ENCODE data around the gene IFT81.

GRCh38 chr12:110171636-110172035 is 47.5 kb downstream of the IFT81 start:
- TF ChIP-seq ZNF76 (tag by site-specific recombination; IDR thresholded peaks at IDR 0.05; ENCODE audit: borderline replicate concordance, low read depth) (no peak), BCL11A (tag by site-specific recombination; IDR thresholded peaks at IDR 0.05; ENCODE audit: low read depth) (no peak)
- TF ChIP-seq, protein P1, sequence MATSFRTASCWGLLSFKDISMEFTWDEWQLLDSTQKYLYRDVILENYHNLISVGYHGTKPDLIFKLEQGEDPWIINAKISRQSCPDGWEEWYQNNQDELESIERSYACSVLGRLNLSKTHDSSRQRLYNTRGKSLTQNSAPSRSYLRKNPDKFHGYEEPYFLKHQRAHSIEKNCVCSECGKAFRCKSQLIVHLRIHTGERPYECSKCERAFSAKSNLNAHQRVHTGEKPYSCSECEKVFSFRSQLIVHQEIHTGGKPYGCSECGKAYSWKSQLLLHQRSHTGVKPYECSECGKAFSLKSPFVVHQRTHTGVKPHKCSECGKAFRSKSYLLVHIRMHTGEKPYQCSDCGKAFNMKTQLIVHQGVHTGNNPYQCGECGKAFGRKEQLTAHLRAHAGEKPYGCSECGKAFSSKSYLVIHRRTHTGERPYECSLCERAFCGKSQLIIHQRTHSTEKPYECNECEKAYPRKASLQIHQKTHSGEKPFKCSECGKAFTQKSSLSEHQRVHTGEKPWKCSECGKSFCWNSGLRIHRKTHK (tag by site-specific recombination; IDR thresholded peaks at IDR 0.05): no peak
